Loucy (cell line): ENCODE results near the gene UGGT2.

ENCODE experiments used
- H2AFZ ChIP-seq: fragments of 200-600 bp; sonication (generic); 2 replicates; pipeline ENCODE4 v1.6.0; 2016; ENCODE audit warnings: antibody characterized with exemption, mild to moderate bottlenecking, low read length, moderate library complexity
- H3F3A ChIP-seq: fragments of 200-600 bp; 2 replicates; pipeline ENCODE4 v1.6.0; 2016; ENCODE audit warnings: antibody characterized with exemption, low read depth, mild to moderate bottlenecking
- H3K27me3 ChIP-seq: fragments of 200-600 bp; sonication (generic); 2 replicates; pipeline ENCODE4 v1.6.1; 2014; ENCODE audit warnings: low read length, mild to moderate bottlenecking; ENCODE audit not compliant: insufficient read depth, poor library complexity, severe bottlenecking
- H3K36me3 ChIP-seq: fragments of 200-600 bp; sonication (generic); 2 replicates; pipeline ENCODE4 v1.6.1; 2016; ENCODE audit warnings: low read length; ENCODE audit not compliant: insufficient read depth
- H3K4me1 ChIP-seq: fragments of 200-600 bp; sonication (generic); 2 replicates; pipeline ENCODE4 v1.5.1; 2014; ENCODE audit warnings: low read length, mild to moderate bottlenecking; ENCODE audit not compliant: insufficient read depth, poor library complexity, severe bottlenecking
- H3K4me2 ChIP-seq: fragments of 200-600 bp; sonication (generic); 2 replicates; pipeline ENCODE4 v1.6.0; 2014; ENCODE audit warnings: antibody characterized with exemption, low read length, low read depth, mild to moderate bottlenecking; ENCODE audit not compliant: poor library complexity, severe bottlenecking
- H3K4me3 ChIP-seq: fragments of 200-600 bp; sonication (generic); 2 replicates; pipeline ENCODE4 v1.5.1; 2014; ENCODE audit warnings: low read length, mild to moderate bottlenecking, mixed read lengths; ENCODE audit not compliant: poor library complexity, severe bottlenecking
- H3K79me2 ChIP-seq: fragments of 200-600 bp; sonication (generic); 2 replicates; pipeline ENCODE4 v1.6.1; 2014; ENCODE audit warnings: low read length; ENCODE audit not compliant: insufficient read depth
- H3K9ac ChIP-seq: fragments of 200-600 bp; sonication (generic); 2 replicates; pipeline ENCODE4 v1.6.0; 2014; ENCODE audit warnings: mild to moderate bottlenecking, low read depth, low read length, moderate library complexity; ENCODE audit not compliant: poor library complexity, severe bottlenecking
- H3K9me2 ChIP-seq: fragments of 200-600 bp; sonication (generic); replicated peaks from 2 replicates; pipeline ENCODE4 v1.6.1; 2016; ENCODE audit warnings: low read depth, low read length, mixed read lengths
- H3K9me3 ChIP-seq: fragments of 200-600 bp; sonication (generic); 2 replicates; pipeline ENCODE4 v1.6.1; 2014; ENCODE audit warnings: mild to moderate bottlenecking, antibody characterized with exemption, low read length, low read depth; ENCODE audit not compliant: insufficient read depth
- H4K20me1 ChIP-seq: fragments of 200-600 bp; sonication (generic); 2 replicates; pipeline ENCODE4 v1.6.0; 2014; ENCODE audit warnings: antibody characterized with exemption, low read length, mild to moderate bottlenecking; ENCODE audit not compliant: insufficient read depth, poor library complexity, severe bottlenecking
- CTCF ChIP-seq: fragments of 200-600 bp; sonication (generic); conservative IDR thresholded peaks from 2 replicates; pipeline ENCODE4 v1.5.1; 2014; ENCODE audit warnings: mild to moderate bottlenecking, antibody characterized with exemption, low read length
- EZH2phosphoT487 ChIP-seq: fragments of 200-600 bp; IDR thresholded peaks from 2 replicates; pipeline ENCODE4 v1.6.1; 2018; ENCODE audit warnings: antibody characterized with exemption, mild to moderate bottlenecking, moderate library complexity, borderline replicate concordance

Gene UGGT2

GRCh38 chr13:95906999-95907398 lies 146.2 kb downstream of the UGGT2 start:
- Histone ChIP-seq H3K4me2 (no peak overlapping the region), H3F3A (no peaks in the 10 kb centered on the region), H3K9ac (no peak overlapping the region), H3K4me3 (no peak overlapping the region), H3K4me1 (no peaks in the 10 kb centered on the region), H3K36me3 (no peaks in the 10 kb centered on the region), H2AFZ (no peak overlapping the region), H3K9me3 (0 out of 2 replicates have a peak, but pooled peaks cover 4% of the 10 kb centered on the region), H3K79me2 (no peaks in the 10 kb centered on the region), H3K27me3 (no peaks in the 10 kb centered on the region), H4K20me1 (no peaks in the 10 kb centered on the region), H3K9me2 (no peaks in the 10 kb centered on the region)
- TF ChIP-seq CTCF (no peak), EZH2phosphoT487 (no peak)

- no peaks in the 10 kb centered on the region for H3F3A ChIP-seq
- no peaks in the 10 kb centered on the region for H3K79me2 ChIP-seq
These were observed 149.6 kb downstream of the UGGT2 start for GRCh38 chr13:95903569-95903968.

GRCh38 chr13:95902741-95903140 lies 150.5 kb downstream of the UGGT2 start:
- H3K4me3 ChIP-seq = no peak overlapping the region
- H3K9me3 ChIP-seq = 0 out of 2 replicates have a peak, but pooled peaks cover 4% of the 10 kb centered on the region
- no peaks in the 10 kb centered on the region for H3K79me2 ChIP-seq
- H3K4me1 ChIP-seq = no peaks in the 10 kb centered on the region
- H3K4me2 ChIP-seq = no peak overlapping the region
- H4K20me1 ChIP-seq = no peaks in the 10 kb centered on the region
- H3K36me3 ChIP-seq = no peaks in the 10 kb centered on the region
- no peak overlapping the region for H2AFZ ChIP-seq
- H3K27me3 ChIP-seq = no peaks in the 10 kb centered on the region
- H3F3A ChIP-seq = no peaks in the 10 kb centered on the region
- H3K9ac ChIP-seq = no peak overlapping the region
- TF ChIP-seq EZH2phosphoT487 (no peak), CTCF (no peak)
- H3K9me2 ChIP-seq = no peaks in the 10 kb centered on the region; the same call in 1 of the 2 replicates

More at GRCh38 chr13:95903569-95903968, 149.6 kb downstream of the UGGT2 start:
- TF ChIP-seq EZH2phosphoT487 (no peak), CTCF (no peak)
- H4K20me1 ChIP-seq = no peaks in the 10 kb centered on the region
- 0 out of 2 replicates have a peak, but pooled peaks cover 4% of the 10 kb centered on the region for H3K9me3 ChIP-seq
- H2AFZ ChIP-seq = no peak overlapping the region
- no peaks in the 10 kb centered on the region; the same call in 1 of the 2 replicates for H3K9me2 ChIP-seq
- no peaks in the 10 kb centered on the region for H3K4me1 ChIP-seq
- H3K27me3 ChIP-seq = no peaks in the 10 kb centered on the region
- H3K4me2 ChIP-seq = no peak overlapping the region
- no peak overlapping the region for H3K9ac ChIP-seq
- no peak overlapping the region for H3K4me3 ChIP-seq
- H3K36me3 ChIP-seq = no peaks in the 10 kb centered on the region
